ENCODE measurements around the gene AP3B1.

DNA sequence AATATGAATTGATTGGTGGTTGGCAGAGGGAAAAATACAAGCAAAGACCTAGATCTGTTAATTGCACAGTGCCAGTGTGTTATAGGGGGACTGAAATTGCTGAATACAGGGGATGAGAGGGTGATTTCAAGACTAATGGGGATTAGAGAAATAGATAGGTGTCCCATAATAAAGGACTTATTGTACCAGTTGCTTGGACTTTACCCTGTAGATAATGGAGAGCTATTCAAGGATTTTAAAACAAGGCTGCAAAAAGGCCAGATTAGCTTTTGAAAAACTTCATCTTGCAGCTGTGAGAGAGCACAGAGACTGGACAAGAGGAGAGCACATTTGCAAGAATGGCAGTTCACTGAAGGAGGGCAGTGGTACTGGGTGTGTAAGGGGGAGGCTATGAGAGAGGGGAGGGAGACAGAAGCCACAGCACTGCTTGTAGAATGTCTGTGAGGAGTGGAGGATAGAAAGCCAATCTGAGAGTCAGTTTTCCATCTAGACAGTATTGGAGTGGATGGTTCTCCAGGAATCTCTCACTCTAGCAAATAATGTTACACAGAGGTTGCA is 37.1 kb upstream of the AP3B1 start:
- TF ChIP-seq, protein P1, sequence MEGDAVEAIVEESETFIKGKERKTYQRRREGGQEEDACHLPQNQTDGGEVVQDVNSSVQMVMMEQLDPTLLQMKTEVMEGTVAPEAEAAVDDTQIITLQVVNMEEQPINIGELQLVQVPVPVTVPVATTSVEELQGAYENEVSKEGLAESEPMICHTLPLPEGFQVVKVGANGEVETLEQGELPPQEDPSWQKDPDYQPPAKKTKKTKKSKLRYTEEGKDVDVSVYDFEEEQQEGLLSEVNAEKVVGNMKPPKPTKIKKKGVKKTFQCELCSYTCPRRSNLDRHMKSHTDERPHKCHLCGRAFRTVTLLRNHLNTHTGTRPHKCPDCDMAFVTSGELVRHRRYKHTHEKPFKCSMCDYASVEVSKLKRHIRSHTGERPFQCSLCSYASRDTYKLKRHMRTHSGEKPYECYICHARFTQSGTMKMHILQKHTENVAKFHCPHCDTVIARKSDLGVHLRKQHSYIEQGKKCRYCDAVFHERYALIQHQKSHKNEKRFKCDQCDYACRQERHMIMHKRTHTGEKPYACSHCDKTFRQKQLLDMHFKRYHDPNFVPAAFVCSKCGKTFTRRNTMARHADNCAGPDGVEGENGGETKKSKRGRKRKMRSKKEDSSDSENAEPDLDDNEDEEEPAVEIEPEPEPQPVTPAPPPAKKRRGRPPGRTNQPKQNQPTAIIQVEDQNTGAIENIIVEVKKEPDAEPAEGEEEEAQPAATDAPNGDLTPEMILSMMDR (IDR thresholded peaks at IDR 0.05) = no peak
- TF ChIP-seq POLR2A (IDR thresholded peaks at IDR 0.05) = no peak
